ENCODE data around the gene APOM.

The APOM gene

DNA sequence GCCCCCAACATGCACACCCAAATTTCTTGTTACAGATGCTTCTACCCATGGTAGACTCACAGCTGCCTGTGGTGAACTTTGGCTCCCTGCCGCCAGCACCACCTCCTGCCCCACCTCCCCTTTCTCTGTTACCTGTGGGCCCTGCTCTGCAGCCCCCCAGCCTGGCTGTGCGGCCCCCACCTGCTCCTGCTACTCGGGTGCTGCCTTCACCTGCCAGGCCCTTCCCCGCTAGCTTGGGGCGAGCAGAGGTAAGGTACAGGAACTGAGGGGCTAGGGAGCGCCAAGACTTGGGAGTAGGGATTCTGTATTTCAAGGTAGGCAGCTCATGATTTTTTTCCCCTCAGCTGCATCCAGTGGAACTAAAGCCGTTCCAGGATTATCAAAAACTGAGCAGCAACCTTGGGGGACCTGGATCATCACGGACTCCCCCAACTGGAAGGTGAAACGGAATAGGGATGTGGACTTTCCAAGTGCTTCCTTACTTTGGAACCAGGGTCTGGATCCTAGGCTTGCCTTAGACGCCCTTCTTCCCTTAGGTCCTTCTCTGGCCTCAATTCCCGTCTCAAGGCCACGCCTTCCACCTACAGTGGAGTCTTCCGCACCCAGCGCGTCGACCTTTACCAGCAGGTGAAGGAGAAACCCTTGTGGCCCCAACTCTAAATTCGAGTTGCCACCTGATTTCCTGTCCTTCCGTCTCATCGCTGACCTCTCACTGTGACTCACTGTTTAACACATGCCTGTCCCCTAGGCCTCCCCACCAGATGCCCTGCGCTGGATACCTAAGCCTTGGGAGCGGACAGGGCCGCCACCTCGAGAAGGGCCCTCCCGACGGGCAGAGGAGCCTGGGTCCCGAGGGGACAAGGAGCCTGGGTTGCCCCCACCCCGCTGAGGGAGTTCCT lies 18.7 kb upstream of the APOM start:
- H3K79me2 ChIP-seq (ENCODE audit: insufficient read depth, low read length) = no peaks in the 10 kb centered on the region
- H3F3A ChIP-seq (ENCODE audit: insufficient read depth, low read length) = peaks cover 4% of the 10 kb centered on the region; the same call in 1 of the 2 replicates
- no peaks in the 10 kb centered on the region for H3K9me2 ChIP-seq (ENCODE audit: low read depth, low read length)
- H2AFZ ChIP-seq (ENCODE audit: low read length) = no peak overlapping the region
- no peak overlapping the region for H3K4me2 ChIP-seq (ENCODE audit: low read length)
- no peak for TF ChIP-seq EZH2 (IDR thresholded peaks at IDR 0.05; ENCODE audit: borderline replicate concordance, low read length)
- TF ChIP-seq, protein P1, sequence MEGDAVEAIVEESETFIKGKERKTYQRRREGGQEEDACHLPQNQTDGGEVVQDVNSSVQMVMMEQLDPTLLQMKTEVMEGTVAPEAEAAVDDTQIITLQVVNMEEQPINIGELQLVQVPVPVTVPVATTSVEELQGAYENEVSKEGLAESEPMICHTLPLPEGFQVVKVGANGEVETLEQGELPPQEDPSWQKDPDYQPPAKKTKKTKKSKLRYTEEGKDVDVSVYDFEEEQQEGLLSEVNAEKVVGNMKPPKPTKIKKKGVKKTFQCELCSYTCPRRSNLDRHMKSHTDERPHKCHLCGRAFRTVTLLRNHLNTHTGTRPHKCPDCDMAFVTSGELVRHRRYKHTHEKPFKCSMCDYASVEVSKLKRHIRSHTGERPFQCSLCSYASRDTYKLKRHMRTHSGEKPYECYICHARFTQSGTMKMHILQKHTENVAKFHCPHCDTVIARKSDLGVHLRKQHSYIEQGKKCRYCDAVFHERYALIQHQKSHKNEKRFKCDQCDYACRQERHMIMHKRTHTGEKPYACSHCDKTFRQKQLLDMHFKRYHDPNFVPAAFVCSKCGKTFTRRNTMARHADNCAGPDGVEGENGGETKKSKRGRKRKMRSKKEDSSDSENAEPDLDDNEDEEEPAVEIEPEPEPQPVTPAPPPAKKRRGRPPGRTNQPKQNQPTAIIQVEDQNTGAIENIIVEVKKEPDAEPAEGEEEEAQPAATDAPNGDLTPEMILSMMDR (IDR thresholded peaks at IDR 0.05; ENCODE audit: low read length) = no peak
- no peak overlapping the region for H3K4me3 ChIP-seq (ENCODE audit: low read depth, low read length, poor library complexity, severe bottlenecking)
- peaks cover 99% of the 10 kb centered on the region for H3K36me3 ChIP-seq (ENCODE audit: insufficient read depth, low read length)
- no peaks in the 10 kb centered on the region for H3K9me3 ChIP-seq (ENCODE audit: low read length)
- no peaks in the 10 kb centered on the region for H3K4me1 ChIP-seq (ENCODE audit: insufficient read depth, low read length, severe bottlenecking)
- no peaks in the 10 kb centered on the region for H3K27me3 ChIP-seq (ENCODE audit: insufficient read depth, low read length)
- no peaks in the 10 kb centered on the region for H4K20me1 ChIP-seq (ENCODE audit: insufficient read depth, low read length)
- H3K27ac ChIP-seq (ENCODE audit: low read depth, low read length, poor library complexity, severe bottlenecking) = no peak overlapping the region
- H3K9ac ChIP-seq (ENCODE audit: low read length) = no peak overlapping the region

DNA sequence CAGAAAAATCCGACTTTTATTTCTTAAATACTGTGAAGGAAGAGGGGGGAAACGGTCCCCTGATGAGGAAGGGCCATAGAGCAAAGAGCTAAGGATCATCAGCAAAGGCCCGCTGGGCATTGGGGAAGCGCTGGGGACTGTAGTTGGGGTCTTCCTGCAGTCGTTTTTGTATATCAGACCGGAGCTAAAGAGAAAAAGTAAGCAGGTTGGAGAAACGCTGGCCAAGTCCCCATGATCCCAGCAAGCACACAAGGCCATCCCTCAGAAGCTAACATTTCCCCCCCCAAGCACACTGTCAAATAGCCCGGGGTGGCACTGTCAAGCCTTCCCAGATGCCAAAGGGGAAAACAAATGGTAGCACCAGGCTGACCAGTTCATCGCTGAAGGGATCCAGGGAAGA lies 16.7 kb upstream of the APOM start:
- Histone ChIP-seq H3K27me3 (ENCODE audit: insufficient read depth, low read length) (no peaks in the 10 kb centered on the region), H3K9me3 (ENCODE audit: low read length) (no peaks in the 10 kb centered on the region), H3K9ac (ENCODE audit: low read length) (no peak overlapping the region), H4K20me1 (ENCODE audit: insufficient read depth, low read length) (no peaks in the 10 kb centered on the region), H3K4me2 (ENCODE audit: low read length) (no peak overlapping the region), H3K27ac (ENCODE audit: low read depth, low read length, poor library complexity, severe bottlenecking) (peak overlapping the region; percentile 6), H3K79me2 (ENCODE audit: insufficient read depth, low read length) (no peaks in the 10 kb centered on the region), H3K36me3 (ENCODE audit: insufficient read depth, low read length) (peaks cover 96% of the 10 kb centered on the region), H3K4me3 (ENCODE audit: low read depth, low read length, poor library complexity, severe bottlenecking) (no peak overlapping the region), H3K9me2 (ENCODE audit: low read depth, low read length) (no peaks in the 10 kb centered on the region), H3F3A (ENCODE audit: insufficient read depth, low read length) (peaks cover 4% of the 10 kb centered on the region; the same call in 1 of the 2 replicates), H2AFZ (ENCODE audit: low read length) (no peak overlapping the region), H3K4me1 (ENCODE audit: insufficient read depth, low read length, severe bottlenecking) (no peaks in the 10 kb centered on the region)
- no peak for TF ChIP-seq EZH2 (IDR thresholded peaks at IDR 0.05; ENCODE audit: borderline replicate concordance, low read length)

DNA sequence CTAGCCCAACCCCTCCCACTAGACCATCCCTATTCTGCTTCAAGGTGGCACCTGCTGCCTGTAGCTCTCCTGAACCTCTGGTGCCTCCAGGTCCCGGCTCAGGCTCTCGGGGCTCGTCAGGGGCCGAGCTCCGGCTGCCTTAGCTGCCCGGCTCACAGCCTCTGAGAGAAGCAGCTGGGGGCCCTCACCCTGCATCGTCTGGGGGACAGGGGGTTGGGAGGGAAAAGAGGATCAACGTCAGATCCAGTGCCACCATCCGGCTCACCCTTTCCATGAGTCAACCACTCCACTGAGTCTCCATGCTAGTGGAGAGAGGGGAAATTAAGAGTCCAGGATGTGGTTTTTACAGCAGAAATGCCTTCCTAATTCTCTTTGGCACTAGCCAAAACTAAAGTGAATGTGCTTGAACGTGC lies 16.2 kb upstream of the APOM start:
- Histone ChIP-seq H3K9me3 (ENCODE audit: low read length) (no peaks in the 10 kb centered on the region), H2AFZ (ENCODE audit: low read length) (no peak overlapping the region), H4K20me1 (ENCODE audit: insufficient read depth, low read length) (no peaks in the 10 kb centered on the region), H3K4me1 (ENCODE audit: insufficient read depth, low read length, severe bottlenecking) (no peaks in the 10 kb centered on the region), H3K9me2 (ENCODE audit: low read depth, low read length) (no peaks in the 10 kb centered on the region), H3K27ac (ENCODE audit: low read depth, low read length, poor library complexity, severe bottlenecking) (peak overlapping the region; percentile 6), H3K4me2 (ENCODE audit: low read length) (no peak overlapping the region), H3F3A (ENCODE audit: insufficient read depth, low read length) (peaks cover 4% of the 10 kb centered on the region; the same call in 1 of the 2 replicates), H3K36me3 (ENCODE audit: insufficient read depth, low read length) (peaks cover 96% of the 10 kb centered on the region), H3K4me3 (ENCODE audit: low read depth, low read length, poor library complexity, severe bottlenecking) (no peak overlapping the region), H3K27me3 (ENCODE audit: insufficient read depth, low read length) (no peaks in the 10 kb centered on the region), H3K79me2 (ENCODE audit: insufficient read depth, low read length) (no peaks in the 10 kb centered on the region), H3K9ac (ENCODE audit: low read length) (no peak overlapping the region)
- TF ChIP-seq, protein P1 (IDR thresholded peaks at IDR 0.05; ENCODE audit: low read length) = no peak
- no peak for TF ChIP-seq EZH2 (IDR thresholded peaks at IDR 0.05; ENCODE audit: borderline replicate concordance, low read length)
